ENCODE measurements around the gene LGI2.
"Not testable (repeated sequence)": the region's sequence is repeated elsewhere in the genome, so short reads cannot be mapped to it uniquely, and the experiment has no call there.

LGI2 gene

GRCh38 chr4:25043548-25043947 lies 12.8 kb upstream of the LGI2 start:
- no peak for DNase-seq

- no peak for DNase-seq
These were observed 2.8 kb upstream of the LGI2 start for GRCh38 chr4:25033526-25033925.

- DNase-seq = no peak
These were observed 1.4 kb upstream of the LGI2 start for GRCh38 chr4:25032126-25032525.

GRCh38 chr4:25031077-25031621 lies 403 bp upstream of the LGI2 start:
- peak; percentile 73 for DNase-seq

GRCh38 chr4:25029479-25030276 lies 1.1 kb downstream of the LGI2 start:
- no peak for DNase-seq

- DNase-seq = no peak
These were observed 1.9 kb downstream of the LGI2 start for GRCh38 chr4:25028851-25029250.

GRCh38 chr4:25022766-25023165 lies 8.0 kb downstream of the LGI2 start:
- DNase-seq = peak; percentile 6

- peak; percentile 19 for DNase-seq
These were observed 9.5 kb downstream of the LGI2 start for GRCh38 chr4:25021216-25021615.

GRCh38 chr4:25020236-25020635 lies 10.5 kb downstream of the LGI2 start:
- DNase-seq = peak; percentile 52

- peak; percentile 70 for DNase-seq
These were observed 11.2 kb downstream of the LGI2 start for GRCh38 chr4:25019501-25019900.

- DNase-seq = peak; percentile 5
These were observed 15.7 kb downstream of the LGI2 start for GRCh38 chr4:25015012-25015411.

- DNase-seq = not testable (repeated sequence)
These were observed 16.1 kb downstream of the LGI2 start for GRCh38 chr4:25014662-25014983.

- peak; percentile 11 for DNase-seq
These were observed 16.7 kb downstream of the LGI2 start for GRCh38 chr4:25013756-25014661.

GRCh38 chr4:25012655-25013054 lies 18.1 kb downstream of the LGI2 start:
- peak; percentile 30 for DNase-seq

GRCh38 chr4:25011135-25011866 lies 19.4 kb downstream of the LGI2 start:
- DNase-seq = peak; percentile 14

GRCh38 chr4:25007598-25007997 lies 23.1 kb downstream of the LGI2 start:
- DNase-seq = no peak

- DNase-seq = no peak
These were observed 28.1 kb downstream of the LGI2 start for GRCh38 chr4:25002681-25003080.

GRCh38 chr4:25001509-25001908 lies 29.2 kb downstream of the LGI2 start:
- no peak for DNase-seq

GRCh38 chr4:25000639-25001038 lies 30.1 kb downstream of the LGI2 start:
- no peak for DNase-seq

- DNase-seq = peak; percentile 69
These were observed 31.2 kb downstream of the LGI2 start for GRCh38 chr4:24999392-25000089.

GRCh38 chr4:24995346-24995919 lies 35.3 kb downstream of the LGI2 start:
- DNase-seq = no peak

GRCh38 chr4:24993551-24994080 lies 37.1 kb downstream of the LGI2 start:
- DNase-seq = no peak

All from islet precursor cell (in vitro differentiated cells).